Measurements from ENCODE around the gene OPA1. TPM values are rescaled to one million over a fixed set of nuclear protein-coding genes. Genes with fewer than 3 reads are reported as not detected.
A peak's percentile ranks its signal among the peaks of the same experiment; 100 is the strongest.

The OPA1 gene
- total RNA-seq, 4 donors from 2014 or later, result 42.2 to 56.1 (median 47.2) TPM

GRCh38 chr3:193686665-193687483 lies 93.9 kb downstream of the OPA1 start:
- no peak for TF ChIP-seq CTCF (IDR thresholded peaks at IDR 0.05)
- TF ChIP-seq EP300 (IDR thresholded peaks at IDR 0.05), result no peak
- no peak for TF ChIP-seq POLR2AphosphoS5 (IDR thresholded peaks at IDR 0.05)
- TF ChIP-seq POLR2A (IDR thresholded peaks at IDR 0.05; ENCODE audit: low read depth), result no peak
- H3K4me3 ChIP-seq, result no peak overlapping the region
- DNase-seq (ENCODE audit: extremely low spot score), result no peak
- WGBS, result 52% methylated on average over 4 of the region's 4 CpGs
- peaks cover 0 to 4% (median 0%) of the 10 kb centered on the region in 4 donors for H3K36me3 ChIP-seq
- intact Hi-C loops (cut with DNase I), result no loop called here
- H3K9me3 ChIP-seq, result no peaks in the 10 kb centered on the region
- H3K27ac ChIP-seq (replicated peaks in 1 of 4), result peak overlapping the region in 3 of 4 donors; percentile 2 to 30 (median 24)
- no peaks in the 10 kb centered on the region for H3K27me3 ChIP-seq
- H3K4me1 ChIP-seq, result peaks cover 0 to 20% (median 17%) of the 10 kb centered on the region in 4 donors

- TF ChIP-seq CTCF (IDR thresholded peaks at IDR 0.05) (no peak), EP300 (IDR thresholded peaks at IDR 0.05) (no peak), POLR2AphosphoS5 (IDR thresholded peaks at IDR 0.05) (no peak), POLR2A (IDR thresholded peaks at IDR 0.05; ENCODE audit: low read depth) (no peak)
- DNase-seq (ENCODE audit: extremely low spot score), result no peak
- Histone ChIP-seq H3K9me3 (no peaks in the 10 kb centered on the region), H3K27me3 (no peaks in the 10 kb centered on the region), H3K36me3 (peaks cover 0 to 26% (median 18%) of the 10 kb centered on the region in 4 donors), H3K4me3 (no peak overlapping the region), H3K27ac (replicated peaks in 1 of 4) (no peak overlapping the region), H3K4me1 (peaks cover 0 to 20% (median 17%) of the 10 kb centered on the region in 4 donors)
- intact Hi-C loops (cut with DNase I), result no loop called here
- WGBS, result 96% methylated on average over 9 of the region's 9 CpGs
Measured at GRCh38 chr3:193688834-193689714, 96.1 kb downstream of the OPA1 start.

- no peaks in the 10 kb centered on the region for H3K9me3 ChIP-seq
- no peak overlapping the region for H3K4me3 ChIP-seq
- no peak for DNase-seq (ENCODE audit: extremely low spot score)
- H3K36me3 ChIP-seq, result peaks cover 9 to 42% (median 28%) of the 10 kb centered on the region in 4 donors
- WGBS, result 75% methylated on average over 5 of the region's 5 CpGs
- intact Hi-C loops (cut with DNase I), result no loop called here
- no peaks in the 10 kb centered on the region for H3K27me3 ChIP-seq
- TF ChIP-seq EP300 (IDR thresholded peaks at IDR 0.05), result no peak
- TF ChIP-seq POLR2AphosphoS5 (IDR thresholded peaks at IDR 0.05), result no peak
- TF ChIP-seq POLR2A (IDR thresholded peaks at IDR 0.05; ENCODE audit: low read depth), result no peak
- no peak for TF ChIP-seq CTCF (IDR thresholded peaks at IDR 0.05)
- H3K27ac ChIP-seq (replicated peaks in 1 of 4), result no peak overlapping the region
- no peaks in the 10 kb centered on the region for H3K4me1 ChIP-seq
Measured at GRCh38 chr3:193693774-193694173, 100.8 kb downstream of the OPA1 start.

DNA sequence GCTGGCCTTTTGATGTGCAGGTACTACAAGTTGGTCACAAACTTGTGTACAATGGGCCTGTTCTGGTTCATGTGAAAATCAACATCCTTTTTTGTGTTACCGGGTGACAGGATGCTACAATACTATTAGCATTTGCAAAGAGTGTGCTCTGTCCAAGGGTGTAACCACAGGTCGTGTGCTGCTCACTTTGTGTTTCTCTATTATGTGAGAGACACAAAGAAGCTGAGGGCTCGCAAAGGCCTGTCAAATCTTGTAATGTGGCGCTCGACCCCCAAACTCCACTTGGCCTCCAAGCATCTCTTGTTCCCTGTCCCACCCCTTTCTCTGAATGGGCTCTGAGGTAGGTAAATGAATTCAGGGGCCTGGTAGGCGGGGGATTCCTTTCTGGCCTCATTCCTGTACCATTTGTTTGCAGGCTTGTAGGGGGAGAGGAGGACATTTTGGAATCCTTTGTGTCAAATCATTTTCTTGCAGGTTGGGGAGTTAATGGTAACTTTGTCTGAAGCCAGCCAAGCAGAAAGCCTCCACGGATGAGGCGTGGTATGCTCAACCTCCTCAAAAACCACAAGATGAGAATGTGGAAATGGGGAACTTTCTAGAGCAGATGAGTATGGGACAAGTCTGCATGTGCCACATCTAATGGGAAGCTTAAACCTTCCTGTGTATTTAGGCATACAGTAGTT lies 109.1 kb downstream of the OPA1 start:
- Histone ChIP-seq H3K9me3 (no peaks in the 10 kb centered on the region), H3K4me1 (no peaks in the 10 kb centered on the region), H3K36me3 (peaks cover 0 to 7% (median 0%) of the 10 kb centered on the region in 4 donors), H3K27ac (replicated peaks in 1 of 4) (no peak overlapping the region), H3K27me3 (no peaks in the 10 kb centered on the region), H3K4me3 (no peak overlapping the region)
- intact Hi-C loops (cut with DNase I), result no loop called here
- TF ChIP-seq POLR2A (IDR thresholded peaks at IDR 0.05; ENCODE audit: low read depth) (no peak), EP300 (IDR thresholded peaks at IDR 0.05) (no peak), CTCF (IDR thresholded peaks at IDR 0.05) (no peak), POLR2AphosphoS5 (IDR thresholded peaks at IDR 0.05) (no peak)
- WGBS, result 90% methylated on average over 7 of the region's 8 CpGs
- DNase-seq (ENCODE audit: extremely low spot score), result no peak
